Activated T-cell treated with anti-CD3 and anti-CD28 coated beads for 4 hours (primary cell): ENCODE measurements around the gene RREB1.
"Not testable (repeated sequence)": the region's sequence is repeated elsewhere in the genome, so short reads cannot be mapped to it uniquely, and the experiment has no call there.

Experiments used
- DNase-seq: peaks from one replicate; pipeline ENCODE4 v3.0.0-alpha.2; 2020

The RREB1 gene

GRCh38 chr6:7145585-7145884, 37.8 kb downstream of the RREB1 start:
- no peak for DNase-seq

DNA sequence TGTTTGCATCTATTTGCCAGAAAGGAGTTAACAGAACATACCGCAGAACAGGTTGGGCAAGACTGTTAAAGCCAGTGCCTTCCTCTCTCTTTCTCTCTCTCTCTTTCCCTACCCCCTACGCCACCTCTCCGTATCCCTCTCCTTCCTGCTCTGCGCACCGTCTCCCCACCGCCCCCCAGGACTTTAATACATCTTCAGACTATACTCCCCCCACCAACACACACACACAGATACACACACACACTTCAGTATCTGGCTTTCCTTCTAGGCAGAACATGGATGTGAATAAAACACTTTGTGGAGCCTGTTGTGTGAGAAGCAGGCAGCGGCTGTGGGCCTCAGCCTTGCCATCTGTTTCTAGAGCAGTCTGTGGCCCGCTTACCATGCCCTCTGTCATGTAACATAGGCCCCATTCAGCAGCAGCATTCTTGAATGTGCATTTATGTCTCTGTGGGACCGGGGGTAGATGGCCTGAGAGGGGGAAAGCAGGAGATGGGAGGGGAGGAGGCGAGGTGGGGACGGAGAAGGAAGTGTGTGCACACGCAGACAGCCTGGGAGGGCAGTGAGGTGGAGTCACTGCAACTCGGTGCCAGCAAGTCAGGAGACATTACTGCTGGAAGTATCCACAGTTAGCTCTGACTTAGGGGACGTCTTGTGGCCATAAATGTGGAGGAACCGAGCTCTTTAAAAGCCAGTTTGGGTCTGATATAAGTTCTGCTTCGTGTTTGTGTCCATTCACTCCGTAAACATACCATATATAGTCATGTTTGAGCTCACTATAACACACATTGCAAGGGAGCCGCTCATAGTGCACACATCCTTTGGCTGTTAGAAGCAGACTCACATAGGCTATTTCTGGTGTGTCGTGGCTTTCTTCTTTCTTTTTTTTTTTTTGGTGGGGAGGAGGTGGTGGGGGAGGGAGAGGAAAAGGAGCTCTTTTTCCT, 38.4 kb downstream of the RREB1 start:
- DNase-seq, result no peak

DNA sequence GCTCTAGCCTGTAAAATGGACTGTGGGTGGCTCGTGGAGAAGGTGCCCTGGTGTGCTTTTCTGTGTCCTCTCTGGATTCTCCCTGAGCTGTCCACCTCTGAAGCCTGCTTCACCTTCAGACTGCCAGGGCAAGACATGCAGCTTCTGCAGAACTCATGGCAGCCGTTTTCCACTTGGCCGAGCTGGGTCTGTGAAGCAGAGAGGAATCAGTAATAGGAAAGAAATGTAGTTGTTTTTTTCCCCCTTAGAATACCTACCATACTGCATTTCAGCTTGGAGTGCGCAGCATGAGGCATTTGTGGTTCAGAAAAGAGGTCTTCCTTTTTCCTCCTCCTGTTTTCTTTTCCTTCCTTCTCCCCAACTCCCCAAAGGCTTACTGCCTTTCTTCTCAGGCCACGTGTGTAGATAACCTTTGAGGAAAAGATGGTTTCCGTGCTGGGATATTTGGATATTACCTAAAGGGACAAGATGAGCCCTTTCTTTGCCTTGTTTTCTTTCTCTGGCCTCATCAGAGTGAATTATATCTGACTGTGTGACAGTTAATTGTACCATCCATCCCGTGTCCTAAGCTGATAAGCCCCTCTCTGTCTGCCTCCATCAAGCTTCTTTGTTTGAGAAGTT, 39.4 kb downstream of the RREB1 start:
- no peak for DNase-seq

- no peak for DNase-seq
Measured at GRCh38 chr6:7148100-7148822, 40.5 kb downstream of the RREB1 start.

GRCh38 chr6:7150381-7151064, 42.8 kb downstream of the RREB1 start:
- no peak for DNase-seq

GRCh38 chr6:7151381-7151780, 43.6 kb downstream of the RREB1 start:
- DNase-seq, result no peak

DNA sequence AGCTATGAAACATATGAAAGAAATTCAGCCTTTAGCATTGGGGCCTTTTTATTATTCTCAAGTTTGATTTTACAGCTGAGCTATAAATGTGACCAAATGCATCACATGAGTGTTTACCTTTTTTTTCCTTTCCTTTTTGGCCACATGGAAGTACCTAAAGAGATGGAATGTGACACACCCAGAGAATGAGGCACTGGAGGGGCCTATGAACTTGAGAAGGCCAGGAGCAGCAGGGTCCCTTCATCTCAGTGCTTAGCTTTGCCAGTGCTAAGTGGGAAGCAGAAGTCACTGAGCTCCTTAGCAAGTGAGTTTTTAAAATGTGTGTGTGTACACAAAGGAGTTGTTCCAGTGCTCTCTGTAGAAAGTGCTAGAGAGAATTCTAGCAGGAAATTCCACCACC, 44.7 kb downstream of the RREB1 start:
- no peak for DNase-seq

DNA sequence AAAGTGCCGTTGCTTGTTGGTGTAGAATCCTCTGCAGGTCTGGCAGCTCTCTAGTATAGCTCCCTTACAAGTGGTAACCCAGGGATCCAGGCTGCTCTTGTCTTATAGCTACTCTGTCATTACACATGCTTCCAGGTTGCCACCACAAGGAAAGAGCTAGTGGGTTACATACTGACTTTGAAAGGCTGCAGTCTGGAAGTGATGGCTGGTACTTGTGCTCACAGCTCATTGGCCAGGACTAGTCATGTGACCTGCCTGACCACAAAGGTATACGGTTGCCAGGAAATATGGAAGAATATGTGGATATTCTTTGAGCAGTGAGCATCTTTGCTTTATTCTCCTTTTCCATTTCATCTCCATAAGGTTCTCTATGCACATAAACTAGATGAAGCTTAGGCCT, 46.0 kb downstream of the RREB1 start:
- DNase-seq, result no peak

DNA sequence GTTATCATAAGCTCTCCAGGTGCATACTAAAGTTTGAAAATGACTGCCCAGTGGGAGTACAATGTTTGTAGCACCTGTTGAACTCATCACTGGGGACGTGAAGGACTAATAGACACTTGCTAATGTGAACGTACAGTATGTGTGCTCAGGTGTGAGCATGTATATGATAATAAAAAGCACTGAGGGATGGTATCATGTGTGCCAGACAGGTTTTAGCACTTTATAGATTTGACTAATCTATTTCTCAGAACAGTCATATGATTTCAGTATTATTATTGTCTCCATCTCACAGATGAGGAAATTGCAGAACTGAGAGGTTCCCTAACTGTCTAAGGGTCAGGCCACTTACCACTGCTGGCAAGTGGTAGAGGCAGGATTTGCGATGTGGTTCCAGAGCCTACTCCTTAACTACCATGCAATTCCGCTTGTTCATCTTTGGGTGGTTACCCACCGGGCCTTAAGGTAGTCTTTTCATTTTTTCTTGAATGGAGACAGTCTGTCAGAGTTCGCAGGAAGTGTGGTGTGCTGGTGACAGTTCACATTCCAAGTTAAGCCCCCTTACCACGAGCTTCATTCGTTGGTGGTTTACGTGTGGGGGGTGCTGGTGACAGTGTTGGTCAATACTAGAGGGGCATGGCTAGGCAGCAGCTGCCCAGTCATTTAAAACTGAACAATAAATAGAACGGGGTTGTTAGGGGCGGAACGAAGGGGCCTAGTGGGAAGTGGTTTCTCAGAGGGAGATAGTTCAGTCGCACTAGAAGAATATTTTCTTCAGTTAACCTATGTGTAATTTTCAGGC, 46.8 kb downstream of the RREB1 start:
- no peak for DNase-seq

- DNase-seq, result no peak
Measured at GRCh38 chr6:7155871-7156579, 48.3 kb downstream of the RREB1 start.

DNA sequence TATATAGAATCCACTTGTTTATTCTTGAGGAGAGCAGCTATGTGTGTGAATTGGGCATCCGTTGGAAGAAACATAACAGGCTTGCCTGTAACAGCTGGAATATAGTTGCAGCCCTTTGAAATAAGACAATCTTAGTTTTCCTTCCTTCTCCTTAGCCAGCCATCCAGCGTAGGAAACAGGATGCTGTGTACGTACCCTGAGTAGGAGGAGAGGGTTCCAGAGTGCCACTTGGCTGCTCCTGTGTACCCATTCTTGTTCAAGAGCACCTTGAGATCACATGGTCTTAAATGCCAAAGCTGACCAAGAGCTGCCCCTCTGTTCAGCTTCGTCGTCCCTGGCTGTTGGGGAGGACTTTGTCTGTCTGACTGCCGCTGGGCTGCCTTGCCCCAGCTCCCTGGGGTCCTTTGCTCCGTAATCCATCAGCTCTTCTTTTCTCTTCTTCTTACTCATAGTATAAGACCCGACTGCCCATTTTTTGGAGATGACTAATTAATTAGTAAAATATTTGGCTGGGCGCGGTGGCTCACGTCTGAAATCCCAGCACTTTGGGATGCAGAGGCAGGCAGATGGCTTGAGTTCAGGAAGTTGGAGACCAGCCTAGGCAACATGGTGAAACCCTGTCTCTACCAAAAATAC, 49.0 kb downstream of the RREB1 start:
- no peak for DNase-seq

DNA sequence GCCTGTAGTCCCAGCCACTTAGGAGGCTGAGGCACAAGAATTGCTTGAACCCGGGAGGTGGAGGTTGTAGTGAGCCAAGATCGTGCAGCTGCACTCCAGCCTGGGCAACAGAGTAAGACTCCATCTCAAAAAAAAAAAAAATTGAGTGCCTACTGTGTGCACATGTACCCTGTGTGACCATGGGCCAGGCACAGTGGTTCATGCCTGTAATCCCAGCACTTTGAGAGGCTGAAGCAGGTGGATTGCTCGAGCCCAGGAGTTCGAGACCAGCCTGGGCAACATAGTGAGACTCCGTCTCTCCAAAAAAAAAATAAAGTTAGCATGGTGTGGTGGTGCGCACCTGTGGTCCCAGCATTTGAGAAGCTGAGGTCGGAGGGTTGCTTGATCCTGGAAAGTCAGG, 49.5 kb downstream of the RREB1 start:
- not testable (repeated sequence) for DNase-seq

DNA sequence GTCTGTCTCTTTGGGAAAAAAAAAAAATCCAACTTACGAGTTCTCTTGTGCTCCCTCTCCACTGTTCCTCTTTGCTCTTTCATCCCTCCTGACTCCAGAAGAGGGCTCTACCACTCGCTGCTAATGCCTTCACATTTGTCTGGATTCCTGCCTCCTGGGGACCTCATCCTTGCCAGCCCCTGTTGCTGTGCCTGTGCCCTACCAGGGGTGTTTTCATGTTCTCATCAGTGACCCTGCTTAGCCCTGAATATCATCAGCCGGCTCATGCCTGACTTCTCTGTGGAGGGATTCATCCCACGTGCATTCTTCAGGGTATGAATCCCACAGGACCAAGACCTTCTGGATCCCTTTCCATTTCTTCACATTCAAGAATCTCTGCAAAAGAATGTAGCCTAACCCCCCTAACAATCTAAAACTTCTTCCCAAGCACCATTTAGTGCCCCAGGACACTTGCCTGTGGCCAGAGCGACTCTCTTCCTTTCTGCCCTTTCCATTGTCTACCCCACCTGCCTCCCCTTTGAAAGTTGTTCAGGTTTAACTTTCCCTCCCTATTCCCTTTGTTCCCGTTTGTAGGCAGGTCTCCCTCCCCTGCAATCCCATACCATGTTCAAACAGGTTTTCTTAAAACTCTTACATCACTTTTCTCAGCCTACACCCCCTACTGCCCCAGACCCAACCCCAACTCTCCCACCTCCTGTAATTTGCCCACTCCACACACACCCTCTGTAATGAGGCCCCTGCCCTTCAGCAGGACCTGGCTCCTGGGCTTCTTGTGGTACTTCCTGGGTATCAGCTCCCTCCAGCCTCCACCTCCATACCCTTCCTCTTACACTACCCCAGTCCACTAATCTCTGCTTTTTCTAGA, 50.2 kb downstream of the RREB1 start:
- no peak for DNase-seq

DNA sequence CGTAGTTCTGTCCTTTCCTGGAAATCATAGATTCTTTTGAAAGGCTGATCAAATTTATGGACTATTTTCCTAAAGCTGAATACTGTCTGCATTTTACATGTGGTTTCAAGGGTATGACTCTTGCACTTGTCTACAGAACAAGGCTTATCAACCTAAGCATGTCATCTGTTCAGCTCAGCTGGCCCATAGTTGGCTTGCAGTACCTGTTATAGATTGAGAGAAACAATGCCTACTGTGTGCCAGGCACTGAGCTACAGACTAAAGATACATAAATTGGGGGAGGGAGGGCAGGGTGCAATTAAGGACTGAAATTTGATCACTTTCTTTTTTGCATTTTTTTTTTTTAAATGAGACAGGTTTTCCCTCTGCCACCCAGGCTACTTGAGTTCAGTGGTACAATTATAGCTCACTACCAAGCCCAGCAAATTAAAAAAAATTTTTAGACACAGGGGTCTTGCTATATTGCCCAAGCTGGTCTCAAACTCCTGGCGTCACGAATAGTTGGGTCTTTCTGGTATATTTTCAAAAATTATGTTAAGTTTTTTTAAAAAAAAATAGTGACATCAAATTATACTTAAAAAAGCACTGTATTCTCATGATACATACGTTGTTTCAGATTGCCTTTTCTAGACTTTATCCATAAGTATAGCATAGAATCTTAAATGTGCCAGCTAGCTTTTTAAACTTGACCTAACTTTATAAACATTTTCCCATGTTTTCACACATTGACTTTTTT, 52.2 kb downstream of the RREB1 start:
- DNase-seq, result no peak

DNA sequence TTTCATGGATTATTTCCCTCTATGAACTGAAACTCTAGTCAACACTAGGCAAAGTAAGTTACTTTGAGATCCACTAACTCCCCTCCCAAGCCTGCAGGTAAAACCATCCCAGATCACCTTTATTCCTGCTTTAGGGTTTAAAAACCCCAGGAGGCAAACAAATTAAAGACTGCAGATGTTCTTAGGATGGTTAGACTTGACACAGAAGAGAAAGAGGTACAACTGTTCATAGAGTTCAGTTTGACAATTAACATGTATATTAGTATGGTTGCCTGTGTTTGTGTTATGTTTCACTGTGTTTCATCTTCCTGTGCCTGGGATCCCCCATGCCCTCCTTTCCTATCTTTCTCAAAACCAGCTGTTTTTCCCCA, 53.5 kb downstream of the RREB1 start:
- DNase-seq, result no peak

- DNase-seq, result no peak
Measured at GRCh38 chr6:7161845-7162244, 54.1 kb downstream of the RREB1 start.

- DNase-seq, result no peak
Measured at GRCh38 chr6:7163661-7164071, 55.9 kb downstream of the RREB1 start.

DNA sequence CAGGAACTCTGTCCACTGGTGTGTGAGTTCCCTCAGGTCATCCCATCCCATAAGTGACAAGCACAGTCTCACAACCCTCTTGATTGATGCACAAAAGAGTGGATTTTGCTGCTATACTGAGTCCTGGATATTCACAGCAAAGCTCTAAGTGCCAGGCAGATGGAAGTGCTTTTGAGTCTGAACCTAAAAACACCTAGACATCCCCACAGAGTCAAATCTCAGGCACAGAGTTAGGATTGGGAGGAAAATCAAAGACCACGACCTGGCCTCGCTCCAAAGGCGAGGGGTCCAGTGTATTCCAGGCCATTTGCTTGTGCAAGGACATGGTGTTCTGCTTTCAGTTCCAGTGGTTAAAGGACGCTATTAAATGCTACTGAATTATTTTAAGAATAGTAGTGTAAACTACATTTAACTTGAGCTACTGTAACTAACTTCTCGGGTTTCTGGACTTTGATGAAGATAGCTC, 56.8 kb downstream of the RREB1 start:
- DNase-seq, result no peak
